HCT116 (cell line): Measurements from ENCODE around the gene RASGRF2. TPM values are rescaled to one million over a fixed set of nuclear protein-coding genes. Genes with fewer than 3 reads are reported as not detected.

ENCODE experiments used
- ATAC-seq: fragments of 200-7000 bp; cut with Tn5 transposase; 2 replicates; pipeline ENCODE4 v1.9.1; 2020; ENCODE audit warnings: mild to moderate bottlenecking, moderate library complexity
- BruUV-seq: library from RNA; stranded (reverse); fragments of 400-500 nt; replicated peaks from 2 replicates; lab custom pipeline; 2021; lab: Mats Ljungman, UMichigan
- CTCF ChIA-PET: fragments of 300-600 bp; sonication (Branson Sonifier 250); formaldehyde crosslinking; loops from one replicate; lab custom pipeline; 2021; ENCODE audit warnings: antibody characterized with exemption; lab: Charles Lee
- POLR2A ChIA-PET: fragments of 300-600, 350-600 bp; sonication (Branson Sonifier 250); formaldehyde crosslinking; loops from one replicate; lab custom pipeline; 2021; ENCODE audit warnings: antibody characterized with exemption; lab: Charles Lee
- RAD21 ChIA-PET, 2 experiments: fragments of 300-600 bp; sonication (Branson Sonifier 250); formaldehyde crosslinking; loops; one replicate each; lab custom pipeline; 2023; ENCODE audit warnings: low total read pairs in 2 of 2; ENCODE audit not compliant: uncharacterized antibody in 2 of 2, unreplicated experiment in 2 of 2, low non-redundant PET in 1 of 2; lab: Charles Lee
- DNase-seq: peaks from one replicate; pipeline ENCODE4 v3.0.0-alpha.2; 2010; ENCODE audit warnings: low read depth, low spot score
- H2AFZ ChIP-seq: fragments of 200-600 bp; shearing (Covaris generic), sonication (generic); 2 replicates; pipeline ENCODE4 v1.6.1; 2017; ENCODE audit warnings: low read depth, mixed run types, mixed read lengths, antibody characterized with exemption, low read length; ENCODE audit not compliant: poor library complexity, severe bottlenecking
- H3K27ac ChIP-seq: 2 replicates; pipeline ENCODE4 v1.5.1; 2012; ENCODE audit warnings: low read depth, low read length
- H3K27me3 ChIP-seq: fragments of 200-600 bp; sonication (generic); 2 replicates; pipeline ENCODE4 v1.6.1; 2016; ENCODE audit warnings: mixed run types, low read length, mixed read lengths; ENCODE audit not compliant: insufficient read depth
- H3K36me3 ChIP-seq, 2 experiments: fragments of 200-500 bp in 1 of 2; fragments of 200-600 bp in 1 of 2; sonication (Bioruptor generic) in 1 of 2; sonication (generic) in 1 of 2; 2 replicates each; pipeline versions ENCODE4 v1.5.1 to v1.6.1; 2014 to 2016; ENCODE audit warnings: low read length in 2 of 2, inconsistent platforms in 1 of 2, mixed read lengths in 1 of 2, mixed run types in 1 of 2; ENCODE audit not compliant: insufficient read depth in 2 of 2, control insufficient read depth in 1 of 2
- H3K4me1 ChIP-seq, 2 experiments: fragments of 200-600 bp in 1 of 2; sonication (generic) in 1 of 2; 2 replicates each; pipeline versions ENCODE4 v1.5.1 to v1.6.1; 2012 to 2017; ENCODE audit warnings: low read length in 2 of 2, inconsistent platforms in 1 of 2, mild to moderate bottlenecking in 1 of 2, mixed read lengths in 1 of 2, mixed run types in 1 of 2, moderate library complexity in 1 of 2; ENCODE audit not compliant: insufficient read depth in 2 of 2, control insufficient read depth in 1 of 2
- H3K4me2 ChIP-seq: fragments of 200-600 bp; sonication (generic); 2 replicates; pipeline ENCODE4 v1.6.1; 2017; ENCODE audit warnings: mixed run types, low read length, mixed read lengths
- H3K4me3 ChIP-seq, 2 experiments: fragments of 200-600 bp in 1 of 2; sonication (generic) in 1 of 2; replicated peaks in 1 of 2; 2 replicates each; pipeline ENCODE4 v1.5.1; 2011 to 2016; ENCODE audit warnings: low read length in 2 of 2, control low read depth in 1 of 2, low read depth in 1 of 2, mild to moderate bottlenecking in 1 of 2, mixed read lengths in 1 of 2, mixed run types in 1 of 2
- H3K79me2 ChIP-seq: fragments of 200-600 bp; sonication (generic); 2 replicates; pipeline ENCODE4 v1.6.1; 2017; ENCODE audit warnings: mild to moderate bottlenecking, mixed run types, low read length, moderate library complexity, mixed read lengths; ENCODE audit not compliant: insufficient read depth
- H3K9ac ChIP-seq: fragments of 200-600 bp; sonication (generic); 2 replicates; pipeline ENCODE4 v1.6.1; 2016; ENCODE audit warnings: low read length, mixed read lengths
- H3K9me2 ChIP-seq: fragments of 200-600 bp; sonication (generic), shearing (Covaris generic); 2 replicates; pipeline ENCODE4 v1.6.1; 2017; ENCODE audit warnings: mixed run types, mild to moderate bottlenecking, moderate library complexity; ENCODE audit not compliant: insufficient read depth
- H3K9me3 ChIP-seq, 2 experiments: fragments of 200-500 bp in 1 of 2; fragments of 200-600 bp in 1 of 2; sonication (Bioruptor generic) in 1 of 2; sonication (generic) in 1 of 2; 2 replicates each; pipeline ENCODE4 v1.6.1; 2014 to 2017; ENCODE audit warnings: low read length in 2 of 2, mixed read lengths in 2 of 2, inconsistent platforms in 1 of 2, low read depth in 1 of 2, mild to moderate bottlenecking in 1 of 2, mixed run types in 1 of 2, moderate library complexity in 1 of 2; ENCODE audit not compliant: control insufficient read depth in 1 of 2, insufficient read depth in 1 of 2
- H4K20me1 ChIP-seq: fragments of 200-600 bp; sonication (generic), shearing (Covaris generic); 2 replicates; pipeline ENCODE4 v1.6.1; 2017; ENCODE audit warnings: mixed run types, mild to moderate bottlenecking, moderate library complexity; ENCODE audit not compliant: insufficient read depth
- CEBPB ChIP-seq: IDR thresholded peaks from 2 replicates; pipeline ENCODE4 v1.6.1; 2012; ENCODE audit warnings: low read depth
- EGR1 ChIP-seq: IDR thresholded peaks from 2 replicates; pipeline ENCODE4 v1.6.1; 2012; ENCODE audit warnings: low read depth
- EZH2 ChIP-seq: fragments of 200-600 bp; sonication (generic); IDR thresholded peaks from 2 replicates; pipeline ENCODE4 v1.6.1; 2017; ENCODE audit warnings: antibody characterized with exemption, mixed run types
- EZH2phosphoT487 ChIP-seq: fragments of 200-600 bp; IDR thresholded peaks from 2 replicates; pipeline ENCODE4 v1.6.1; 2018; ENCODE audit warnings: antibody characterized with exemption, borderline replicate concordance
- FOSL1 ChIP-seq: IDR thresholded peaks from 2 replicates; pipeline ENCODE4 v1.6.1; 2012; ENCODE audit warnings: low read depth
- POLR2A ChIP-seq: IDR thresholded peaks from 2 replicates; pipeline ENCODE4 v1.7.0; 2011; ENCODE audit warnings: borderline replicate concordance; ENCODE audit not compliant: insufficient read depth, insufficient read length; ENCODE audit errors: extremely low read depth
- REST ChIP-seq: IDR thresholded peaks from 2 replicates; pipeline ENCODE4 v1.6.1; 2012; ENCODE audit warnings: low read depth
- SIN3A ChIP-seq: IDR thresholded peaks from 2 replicates; pipeline ENCODE4 v1.6.1; 2012; ENCODE audit warnings: low read depth
- SP1 ChIP-seq: IDR thresholded peaks from 2 replicates; pipeline ENCODE4 v1.6.1; 2012; ENCODE audit warnings: low read depth
- SRF ChIP-seq: IDR thresholded peaks from 2 replicates; pipeline ENCODE4 v1.6.1; 2012; ENCODE audit warnings: low read depth
- TCF7L2 ChIP-seq: IDR thresholded peaks from 2 replicates; pipeline ENCODE4 v1.7.0; 2011; ENCODE audit warnings: borderline replicate concordance, inconsistent platforms; ENCODE audit not compliant: insufficient read depth, insufficient read length; ENCODE audit errors: extremely low read depth
- ZBTB33 ChIP-seq: IDR thresholded peaks from 2 replicates; pipeline ENCODE4 v1.6.1; 2011; ENCODE audit warnings: mild to moderate bottlenecking, low read length, moderate library complexity; ENCODE audit not compliant: insufficient replicate concordance; ENCODE audit errors: extremely low read depth
- ZNF274 ChIP-seq: fragments of 200-500 bp; sonication (Bioruptor generic); IDR thresholded peaks from 2 replicates; pipeline ENCODE4 v1.6.1; 2014; ENCODE audit warnings: mild to moderate bottlenecking, low read depth, low read length, inconsistent platforms
- intact Hi-C: fragments of 100-400 bp; cut with micrococcal nuclease; formaldehyde crosslinking; loops from 2 replicates; pipeline ENCODE4 v1.10.0; 2022
- total RNA-seq: library from RNA; stranded (reverse); gene quantifications from one replicate; pipeline ENCODE4 v1.2.1, GENCODE V29; 2021; ENCODE audit not compliant: unreplicated experiment
- TF ChIP-seq, protein P1 (sequence below): IDR thresholded peaks from 2 replicates; pipeline ENCODE4 v1.6.1; 2012
- TF ChIP-seq, protein P2 (sequence below), 3 experiments: fragments of 200-600 bp in 1 of 3; sonication (generic) in 1 of 3; IDR thresholded peaks in 2 of 3; conservative IDR thresholded peaks in 1 of 3; 2 replicates each; pipeline ENCODE4 v1.5.1; 2012 to 2017; ENCODE audit warnings: low read depth in 2 of 3, low read length in 2 of 3, antibody characterized with exemption in 1 of 3, borderline replicate concordance in 1 of 3, control low read depth in 1 of 3, mild to moderate bottlenecking in 1 of 3, mixed read lengths in 1 of 3, mixed run types in 1 of 3, moderate library complexity in 1 of 3; ENCODE audit not compliant: insufficient read depth in 1 of 3
- TF ChIP-seq, protein P3 (sequence below): IDR thresholded peaks from 2 replicates; pipeline ENCODE4 v1.6.1; 2012

The RASGRF2 gene
- total RNA-seq, 1 experiment from 2014 or later: 0.05 TPM

GRCh38 chr5:81117566-81117965 is 157.4 kb downstream of the RASGRF2 start:
- Histone ChIP-seq H4K20me1 (no peaks in the 10 kb centered on the region), H3K79me2 (no peaks in the 10 kb centered on the region), H3K27me3 (no peaks in the 10 kb centered on the region), H3K27ac (no peak overlapping the region), H3K9me2 (no peaks in the 10 kb centered on the region), H3K36me3 (no peaks in the 10 kb centered on the region), H3K4me3 (no peak overlapping the region), H3K9me3 (no peaks in the 10 kb centered on the region), H3K4me1 (no peaks in the 10 kb centered on the region), H2AFZ (no peak overlapping the region), H3K4me2 (no peak overlapping the region), H3K9ac (no peak overlapping the region)
- RAD21 ChIA-PET: no interaction called here
- intact Hi-C loops: no loop called here
- CTCF ChIA-PET: no interaction called here
- TF ChIP-seq ZBTB33: no peak
- TF ChIP-seq EZH2phosphoT487: no peak
- no peak for TF ChIP-seq CEBPB
- no peak for TF ChIP-seq TCF7L2
- no peak for TF ChIP-seq SIN3A
- TF ChIP-seq, protein P1, sequence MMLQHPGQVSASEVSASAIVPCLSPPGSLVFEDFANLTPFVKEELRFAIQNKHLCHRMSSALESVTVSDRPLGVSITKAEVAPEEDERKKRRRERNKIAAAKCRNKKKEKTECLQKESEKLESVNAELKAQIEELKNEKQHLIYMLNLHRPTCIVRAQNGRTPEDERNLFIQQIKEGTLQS: no peak
- no peak for TF ChIP-seq POLR2A
- no peak for TF ChIP-seq FOSL1
- no peak for TF ChIP-seq EZH2
- TF ChIP-seq ZNF274: no peak
- TF ChIP-seq REST: no peak
- no peak for TF ChIP-seq SP1
- TF ChIP-seq, protein P2, sequence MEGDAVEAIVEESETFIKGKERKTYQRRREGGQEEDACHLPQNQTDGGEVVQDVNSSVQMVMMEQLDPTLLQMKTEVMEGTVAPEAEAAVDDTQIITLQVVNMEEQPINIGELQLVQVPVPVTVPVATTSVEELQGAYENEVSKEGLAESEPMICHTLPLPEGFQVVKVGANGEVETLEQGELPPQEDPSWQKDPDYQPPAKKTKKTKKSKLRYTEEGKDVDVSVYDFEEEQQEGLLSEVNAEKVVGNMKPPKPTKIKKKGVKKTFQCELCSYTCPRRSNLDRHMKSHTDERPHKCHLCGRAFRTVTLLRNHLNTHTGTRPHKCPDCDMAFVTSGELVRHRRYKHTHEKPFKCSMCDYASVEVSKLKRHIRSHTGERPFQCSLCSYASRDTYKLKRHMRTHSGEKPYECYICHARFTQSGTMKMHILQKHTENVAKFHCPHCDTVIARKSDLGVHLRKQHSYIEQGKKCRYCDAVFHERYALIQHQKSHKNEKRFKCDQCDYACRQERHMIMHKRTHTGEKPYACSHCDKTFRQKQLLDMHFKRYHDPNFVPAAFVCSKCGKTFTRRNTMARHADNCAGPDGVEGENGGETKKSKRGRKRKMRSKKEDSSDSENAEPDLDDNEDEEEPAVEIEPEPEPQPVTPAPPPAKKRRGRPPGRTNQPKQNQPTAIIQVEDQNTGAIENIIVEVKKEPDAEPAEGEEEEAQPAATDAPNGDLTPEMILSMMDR (IDR thresholded peaks at IDR 0.05 in 2 of 3, conservative IDR thresholded peaks at IDR 0.05 in 1 of 3; ENCODE audit: borderline replicate concordance in 1 of 3, insufficient read depth in 1 of 3, low read depth in 2 of 3, low read length in 2 of 3): no peak
- no peak for TF ChIP-seq SRF
- no peak for TF ChIP-seq EGR1
- TF ChIP-seq, protein P3, sequence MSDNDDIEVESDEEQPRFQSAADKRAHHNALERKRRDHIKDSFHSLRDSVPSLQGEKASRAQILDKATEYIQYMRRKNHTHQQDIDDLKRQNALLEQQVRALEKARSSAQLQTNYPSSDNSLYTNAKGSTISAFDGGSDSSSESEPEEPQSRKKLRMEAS: no peak
- POLR2A ChIA-PET: no interaction called here
- no TSS peak for BruUV-seq
- no peak for DNase-seq
- ATAC-seq: no peak
